Esophagus squamous epithelium (tissue), 5 donors: Measurements from ENCODE around the gene CHST12. TPM values are rescaled to one million over a fixed set of nuclear protein-coding genes. Genes with fewer than 3 reads are reported as not detected.

Experiments used
- DNase-seq: peaks from one replicate; lab custom pipeline; 2025; lab: John Stamatoyannopoulos, UW
- H3K27ac ChIP-seq, 4 donors: fragments of 200-600 bp; sonication (generic); one replicate each; pipeline ENCODE4 v1.5.1; 2016 to 2019; ENCODE audit warnings: mild to moderate bottlenecking in 1 of 4
- H3K27me3 ChIP-seq, 4 donors: fragments of 200-600 bp; sonication (generic); 1 replicate in 3 of 4; 2 replicates in 1 of 4; pipeline versions ENCODE4 v1.5.1 to v1.6.0; 2017 to 2021; ENCODE audit warnings: antibody characterized with exemption in 1 of 4
- H3K36me3 ChIP-seq, 3 donors: fragments of 200-600 bp; sonication (generic); one replicate each; pipeline ENCODE4 v1.5.1; 2016 to 2019
- H3K4me1 ChIP-seq, 3 donors: fragments of 200-600 bp; sonication (generic); one replicate each; pipeline ENCODE4 v1.5.1; 2017 to 2019
- H3K4me3 ChIP-seq, 4 donors: fragments of 200-600 bp; sonication (generic); 1 replicate in 3 of 4; 2 replicates in 1 of 4; pipeline ENCODE4 v1.5.1; 2016 to 2019; ENCODE audit warnings: mild to moderate bottlenecking in 2 of 4, moderate library complexity in 1 of 4
- H3K9me3 ChIP-seq, 3 donors: fragments of 200-600 bp; sonication (generic); one replicate each; pipeline ENCODE4 v1.5.1; 2016 to 2019
- POLR2A ChIP-seq, 4 donors: fragments of 450-650 bp; IDR thresholded peaks; one replicate each; pipeline ENCODE4 v1.6.1; 2017; ENCODE audit warnings: antibody characterized with exemption in 4 of 4, mild to moderate bottlenecking in 4 of 4, moderate library complexity in 3 of 4
- WGBS, 2 donors: methylation state at CpG; one replicate each; pipeline ENCODE4 v1.1.5; 2018; 5-methylcytosine and 5-hydroxymethylcytosine counted together
- intact Hi-C: fragments of 100-400 bp; cut with DNase I; formaldehyde crosslinking; loops from one replicate; pipeline ENCODE4 v1.15.0; 2022
- small RNA-seq, 4 donors: library from RNA; depleted of rRNA; stranded (forward); fragments of <200 nt; gene quantifications; one replicate each; pipeline ENCODE3, GENCODE V24; 2016
- total RNA-seq, 4 donors: library from RNA; depleted of rRNA; stranded (reverse); fragments of >200 nt; gene quantifications; one replicate each; pipeline ENCODE4 v1.1.0, GENCODE V29; 2016
- TF ChIP-seq, protein P1 (sequence below), 6 experiments: fragments of 450-650 bp in 4 of 6; fragments of 200-600 bp in 2 of 6; sonication (generic) in 2 of 6; IDR thresholded peaks; one replicate each; pipeline ENCODE4 v1.5.1; 2016 to 2019; ENCODE audit warnings: antibody characterized with exemption in 6 of 6, mild to moderate bottlenecking in 4 of 6, moderate library complexity in 4 of 6
- donor health status: DM: yes; HTN: yes; CAD: no.

Gene CHST12
- total RNA-seq, 4 donors from 2014 or later: 1.5 to 11.8 (median 5.0) TPM

DNA sequence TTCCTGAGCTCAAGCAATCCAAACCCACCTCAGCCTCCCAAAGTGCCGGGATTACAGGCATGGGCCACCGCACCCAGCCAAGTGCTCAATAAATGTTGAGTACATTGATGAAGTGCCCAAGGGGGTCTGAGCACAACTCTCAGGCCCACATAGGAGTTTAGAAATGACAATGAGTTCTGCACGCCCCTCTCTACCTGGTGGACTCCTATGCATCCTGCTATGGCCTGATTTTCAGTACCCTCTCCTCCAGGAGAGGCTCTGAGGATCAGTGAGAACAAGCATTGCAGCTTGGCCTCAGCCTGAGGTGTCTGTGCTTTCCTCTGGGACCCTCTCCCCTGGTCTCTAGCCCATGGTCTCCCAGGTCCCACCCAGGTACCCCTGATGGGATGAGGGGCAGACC, 93.7 kb downstream of the CHST12 start:
- no peak for DNase-seq
- intact Hi-C loops: no loop called here
- Histone ChIP-seq H3K4me3 (no peak overlapping the region), H3K27me3 (peaks cover 0 to 78% (median 0%) of the 10 kb centered on the region in 4 donors), H3K27ac (no peak overlapping the region), H3K36me3 (no peaks in the 10 kb centered on the region), H3K4me1 (peaks cover 0 to 26% (median 18%) of the 10 kb centered on the region in 3 donors), H3K9me3 (no peaks in the 10 kb centered on the region)
- no peak for TF ChIP-seq POLR2A (IDR thresholded peaks at IDR 0.05)
- TF ChIP-seq, protein P1, sequence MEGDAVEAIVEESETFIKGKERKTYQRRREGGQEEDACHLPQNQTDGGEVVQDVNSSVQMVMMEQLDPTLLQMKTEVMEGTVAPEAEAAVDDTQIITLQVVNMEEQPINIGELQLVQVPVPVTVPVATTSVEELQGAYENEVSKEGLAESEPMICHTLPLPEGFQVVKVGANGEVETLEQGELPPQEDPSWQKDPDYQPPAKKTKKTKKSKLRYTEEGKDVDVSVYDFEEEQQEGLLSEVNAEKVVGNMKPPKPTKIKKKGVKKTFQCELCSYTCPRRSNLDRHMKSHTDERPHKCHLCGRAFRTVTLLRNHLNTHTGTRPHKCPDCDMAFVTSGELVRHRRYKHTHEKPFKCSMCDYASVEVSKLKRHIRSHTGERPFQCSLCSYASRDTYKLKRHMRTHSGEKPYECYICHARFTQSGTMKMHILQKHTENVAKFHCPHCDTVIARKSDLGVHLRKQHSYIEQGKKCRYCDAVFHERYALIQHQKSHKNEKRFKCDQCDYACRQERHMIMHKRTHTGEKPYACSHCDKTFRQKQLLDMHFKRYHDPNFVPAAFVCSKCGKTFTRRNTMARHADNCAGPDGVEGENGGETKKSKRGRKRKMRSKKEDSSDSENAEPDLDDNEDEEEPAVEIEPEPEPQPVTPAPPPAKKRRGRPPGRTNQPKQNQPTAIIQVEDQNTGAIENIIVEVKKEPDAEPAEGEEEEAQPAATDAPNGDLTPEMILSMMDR (IDR thresholded peaks at IDR 0.05): no peak
- 88% methylated on average over 1 of the region's 3 CpGs; no CpG with 5 or more reads in 1 of the 2 donors for WGBS, 2 donors

GRCh38 chr7:2497500-2498336, 94.3 kb downstream of the CHST12 start:
- DNase-seq: no peak
- intact Hi-C loops: no loop called here
- Histone ChIP-seq H3K9me3 (no peaks in the 10 kb centered on the region), H3K4me3 (no peak overlapping the region), H3K4me1 (peaks cover 0 to 26% (median 18%) of the 10 kb centered on the region in 3 donors), H3K27me3 (peaks cover 0 to 84% (median 0%) of the 10 kb centered on the region in 4 donors), H3K36me3 (no peaks in the 10 kb centered on the region), H3K27ac (no peak overlapping the region)
- 32 to 50% methylated on average over 6 to 10 of the region's 25 CpGs for WGBS, 2 donors
- TF ChIP-seq, protein P1 (IDR thresholded peaks at IDR 0.05): no peak
- no peak for TF ChIP-seq POLR2A (IDR thresholded peaks at IDR 0.05)

Small RNA genes within 50 kb of the gene (small RNA-seq; reads per million reads assigned to genes)
- gene AC004840.2: 0 reads per million in 4 donors

Other genes starting within 250 kb of the CHST12 start
- gene MAD1L1, start 170.7 kb upstream of the CHST12 start, total RNA-seq: 10 to 100 TPM; 16.6 to 40.4 (median 30.2) TPM
- 10 to 100 TPM; 16.8 to 31.5 (median 17.9) TPM for gene MRM2, start 161.4 kb upstream of the CHST12 start, total RNA-seq
- gene NUDT1, start 161.4 kb upstream of the CHST12 start, total RNA-seq: 10 to 100 TPM; 16.3 to 51.7 (median 28.2) TPM
- 10 to 100 TPM in 3 of 4 donors, 1 to 10 TPM in 1; 4.7 to 17.9 (median 12.5) TPM for gene SNX8, start 89.2 kb upstream of the CHST12 start, total RNA-seq
- gene EIF3B, start 48.8 kb upstream of the CHST12 start, total RNA-seq: 100 to 1,000 TPM; 127 to 155 (median 136) TPM
- not detected for gene GRIFIN, start 72.8 kb downstream of the CHST12 start, total RNA-seq
- gene LFNG, start 116.2 kb downstream of the CHST12 start, total RNA-seq: 10 to 100 TPM in 3 of 4 donors, 1 to 10 TPM in 1; 6.1 to 17.2 (median 11.9) TPM
- 10 to 100 TPM; 15.5 to 28.3 (median 22.8) TPM for gene BRAT1, start 151.9 kb downstream of the CHST12 start, total RNA-seq
- gene IQCE, start 155.4 kb downstream of the CHST12 start, total RNA-seq: 10 to 100 TPM in 1 of 4 donors, 1 to 10 TPM in 3; 4.5 to 10.6 (median 6.3) TPM
- gene TTYH3, start 228.4 kb downstream of the CHST12 start, total RNA-seq: 10 to 100 TPM in 2 of 4 donors, 1 to 10 TPM in 2; 4.7 to 23.1 (median 10.2) TPM